GM08714 (cell line): Measurements from ENCODE around the gene HSPA1A.

Experiments
- H3K4me3 ChIP-seq: fragments of 200-500 bp; sonication (Bioruptor generic); 2 replicates; pipeline ENCODE4 v1.5.1; 2014; ENCODE audit warnings: mild to moderate bottlenecking, low read length, inconsistent platforms
- ZNF274 ChIP-seq: IDR thresholded peaks from 2 replicates; pipeline ENCODE4 v1.6.1; 2012; ENCODE audit warnings: mild to moderate bottlenecking, low read depth, low read length

Gene HSPA1A

GRCh38 chr6:31815025-31815838 is at the start of gene HSPA1A, which contains the start of gene HSPA1L:
TSS of gene HSPA1A (plus strand) at chr6:31815543. CDS start at chr6:31815757, 214 bp downstream.
TSS of gene HSPA1L (minus strand) at chr6:31815283. CDS start at chr6:31811972, 3,311 bp downstream.
- peak within 1 kb of the TSS; percentile 66 for H3K4me3 ChIP-seq
- no peak for TF ChIP-seq ZNF274

DNA sequence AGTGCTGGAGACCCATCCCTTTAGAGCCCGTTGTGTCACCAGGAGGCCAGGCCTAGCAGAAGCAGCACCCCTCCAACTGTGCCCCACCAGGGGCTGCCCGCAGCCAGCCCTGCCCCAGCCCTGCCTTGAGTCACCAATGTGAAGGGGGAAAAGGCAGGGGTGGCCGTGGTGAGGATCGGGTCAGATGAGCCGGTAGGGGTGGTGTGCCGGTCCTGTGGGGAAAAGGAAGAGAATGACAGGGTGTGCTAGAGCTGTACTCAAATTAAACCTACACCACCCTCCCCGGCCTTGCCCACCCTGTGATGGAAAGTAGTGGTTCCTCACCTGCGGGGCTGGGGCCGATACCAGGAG is 49.8 kb upstream of the HSPA1A start:
- H3K4me3 ChIP-seq, result no peak overlapping the region
- TF ChIP-seq ZNF274, result no peak

- TF ChIP-seq ZNF274, result no peak
- no peak overlapping the region for H3K4me3 ChIP-seq
Measured at GRCh38 chr6:31765910-31766794, 49.2 kb upstream of the HSPA1A start.

DNA sequence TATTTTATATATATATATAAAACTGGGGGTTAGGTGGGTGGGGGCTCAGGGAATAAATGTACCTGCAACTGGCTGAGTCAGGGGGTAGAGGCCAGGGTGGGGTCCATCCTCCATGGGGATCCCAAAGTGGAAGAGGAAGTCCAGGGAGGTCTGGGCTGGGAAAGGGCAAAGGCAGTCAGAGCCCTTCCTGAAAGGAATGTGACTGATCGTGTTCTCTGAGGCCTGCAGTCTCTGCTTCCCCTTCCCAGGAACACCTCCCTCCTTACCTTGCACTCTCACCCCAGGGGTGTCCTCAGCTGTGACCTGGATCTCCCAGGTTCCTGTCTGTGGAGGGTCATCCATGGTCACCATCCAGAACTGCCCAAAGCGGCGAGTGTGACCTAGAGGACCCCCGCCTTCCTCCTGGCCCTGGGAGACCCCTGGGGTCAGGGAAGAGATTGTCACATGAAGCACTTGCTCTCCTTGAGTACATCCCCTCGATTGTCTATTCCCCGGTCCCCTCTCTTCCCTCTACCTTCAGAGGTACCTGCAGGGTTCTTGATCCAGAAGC is 48.2 kb upstream of the HSPA1A start:
- no peak for TF ChIP-seq ZNF274
- no peak overlapping the region for H3K4me3 ChIP-seq

DNA sequence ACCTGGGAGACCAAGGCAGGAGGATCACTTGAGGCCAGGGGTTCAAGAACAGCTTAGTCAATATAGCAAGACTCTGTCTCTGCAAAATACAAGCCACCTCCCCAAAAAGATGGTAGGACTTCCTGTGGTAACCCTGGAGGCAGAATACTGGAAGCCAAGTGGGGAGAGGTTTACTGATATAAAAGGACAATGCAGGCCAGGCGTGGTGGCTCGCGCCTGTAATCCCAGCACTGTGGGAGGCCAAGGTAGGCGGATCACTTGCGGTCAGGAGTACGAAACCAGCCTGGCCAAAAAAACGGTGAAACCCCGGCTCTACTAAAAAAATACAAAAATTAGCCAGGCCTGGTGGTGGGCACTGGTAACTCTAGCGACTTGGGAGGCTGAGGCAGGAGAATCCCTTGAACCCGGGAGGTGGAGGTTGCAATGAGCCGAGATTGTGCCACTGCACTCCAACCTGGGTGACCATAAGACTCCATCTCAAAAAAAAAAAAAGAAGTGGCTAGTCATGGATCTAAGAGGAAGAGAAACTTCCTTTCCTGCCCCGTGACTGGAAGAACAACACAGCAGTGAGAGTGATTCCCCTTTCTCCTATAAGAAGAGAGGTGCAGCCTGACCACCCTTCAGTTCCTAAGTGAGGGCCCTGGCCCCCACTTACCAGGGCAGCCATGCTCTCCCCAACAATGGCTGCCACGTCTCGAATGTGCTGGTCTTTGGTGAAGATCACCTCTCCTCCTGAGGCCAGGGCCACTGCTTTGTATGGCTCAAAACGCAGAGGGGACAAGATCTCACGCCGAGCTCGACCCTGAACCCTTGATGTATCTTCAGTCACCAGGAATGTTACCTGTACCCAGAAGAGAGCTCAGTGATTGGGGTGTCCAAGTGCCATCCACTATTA is 46.7 kb upstream of the HSPA1A start:
- no peak overlapping the region for H3K4me3 ChIP-seq
- TF ChIP-seq ZNF274, result no peak

- no peak for TF ChIP-seq ZNF274
- no peak overlapping the region for H3K4me3 ChIP-seq
Measured at GRCh38 chr6:31769684-31770371, 45.5 kb upstream of the HSPA1A start.

DNA sequence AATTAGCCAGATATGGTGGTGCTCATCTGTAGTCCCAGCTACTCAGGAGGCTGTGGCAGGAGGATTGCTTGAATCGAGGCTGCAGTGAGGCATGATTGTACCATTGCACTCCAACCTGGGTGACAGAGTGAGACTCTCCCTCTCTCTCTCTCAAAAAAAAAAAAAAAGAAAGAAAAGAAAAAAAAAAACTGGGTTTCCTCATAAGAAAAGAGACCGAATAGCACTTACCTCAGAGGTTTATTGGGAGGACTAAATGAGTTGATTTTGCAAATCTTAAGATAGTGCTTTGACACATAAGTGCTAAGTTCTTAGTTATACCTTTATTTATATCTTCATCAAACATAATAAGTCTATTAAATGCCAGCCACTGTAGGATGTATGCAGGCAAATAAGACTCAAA is 44.5 kb upstream of the HSPA1A start:
- H3K4me3 ChIP-seq, result no peak overlapping the region
- no peak for TF ChIP-seq ZNF274

DNA sequence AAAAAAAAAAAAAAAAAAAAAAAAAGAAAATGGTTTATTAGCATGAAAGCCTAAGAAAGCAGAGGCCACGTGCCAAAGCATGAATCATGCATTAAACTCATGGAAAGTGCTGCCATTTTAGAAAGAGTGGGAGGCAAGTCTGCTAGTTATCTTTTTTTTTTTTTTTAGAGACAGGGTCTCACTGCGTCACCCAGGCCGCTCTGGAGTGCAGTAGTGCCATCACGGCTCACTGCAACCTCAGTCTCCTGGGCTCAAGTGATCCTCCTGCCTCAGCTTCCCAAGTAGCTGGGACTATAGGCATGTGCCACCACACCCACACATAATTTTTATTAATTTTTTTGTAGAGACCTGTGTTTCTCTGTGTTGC is 43.4 kb upstream of the HSPA1A start:
- no peak for TF ChIP-seq ZNF274
- no peak overlapping the region for H3K4me3 ChIP-seq

DNA sequence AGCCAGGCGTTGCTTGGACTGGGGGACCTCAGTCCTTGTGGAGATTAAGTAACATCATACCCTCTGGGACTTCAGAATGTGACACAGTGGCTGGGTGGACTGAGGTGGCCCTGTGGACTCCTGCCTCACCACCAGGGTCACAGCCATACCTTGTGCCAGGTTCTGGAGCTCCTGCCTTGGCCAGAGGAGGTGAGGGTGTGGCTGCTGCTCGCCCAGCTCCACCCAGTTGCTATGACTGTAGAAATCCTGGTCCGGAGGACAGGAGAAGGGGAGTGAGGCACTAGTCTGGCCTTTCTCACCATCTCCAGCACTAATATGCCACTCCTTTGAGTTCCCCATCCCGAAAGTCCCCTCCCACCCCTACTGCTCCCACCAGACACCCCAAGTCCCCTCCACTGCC is 40.2 kb upstream of the HSPA1A start:
- no peak for TF ChIP-seq ZNF274
- no peak overlapping the region for H3K4me3 ChIP-seq

DNA sequence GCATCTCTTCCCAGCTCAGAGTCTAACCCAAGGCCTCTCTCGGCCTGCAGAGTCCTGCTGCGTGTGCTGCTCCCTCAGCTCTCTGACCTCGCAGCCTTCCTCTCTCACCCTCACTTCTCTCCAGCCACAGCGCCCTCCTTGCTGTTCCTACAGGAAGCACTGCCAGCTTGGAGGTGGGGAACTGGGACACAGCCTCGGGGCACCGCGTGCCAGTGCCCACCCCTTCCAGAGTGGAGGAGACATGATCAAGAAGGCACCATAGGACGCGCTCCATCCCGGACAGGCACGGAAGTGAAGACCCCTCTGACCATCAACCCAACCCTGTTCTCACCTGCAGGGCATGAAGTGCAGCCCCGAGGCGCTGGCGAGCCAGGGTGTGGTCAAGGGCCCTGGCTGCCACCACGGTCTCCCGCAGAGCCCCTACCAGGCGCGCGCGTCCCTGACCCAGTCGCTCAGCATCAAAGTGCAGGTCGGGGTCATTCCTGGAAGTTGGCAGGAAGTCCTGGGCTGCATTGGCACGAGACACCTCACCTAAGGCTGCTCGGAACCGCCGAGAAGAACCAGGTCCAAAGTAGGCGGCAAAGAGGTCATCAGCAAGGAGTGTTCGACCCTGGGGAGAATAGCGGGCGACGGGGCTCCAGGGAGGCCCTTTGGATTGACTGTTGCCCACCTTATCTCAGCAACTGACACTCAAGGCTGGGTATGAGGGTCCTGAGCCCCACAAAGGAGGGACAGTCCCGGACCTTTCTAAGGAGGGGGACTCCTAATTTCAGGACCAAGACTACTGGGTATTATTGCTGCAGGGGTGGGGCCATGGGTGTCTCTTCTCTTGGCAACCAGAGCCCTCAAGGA is 39.5 kb upstream of the HSPA1A start:
- no peak for TF ChIP-seq ZNF274
- no peak overlapping the region for H3K4me3 ChIP-seq

DNA sequence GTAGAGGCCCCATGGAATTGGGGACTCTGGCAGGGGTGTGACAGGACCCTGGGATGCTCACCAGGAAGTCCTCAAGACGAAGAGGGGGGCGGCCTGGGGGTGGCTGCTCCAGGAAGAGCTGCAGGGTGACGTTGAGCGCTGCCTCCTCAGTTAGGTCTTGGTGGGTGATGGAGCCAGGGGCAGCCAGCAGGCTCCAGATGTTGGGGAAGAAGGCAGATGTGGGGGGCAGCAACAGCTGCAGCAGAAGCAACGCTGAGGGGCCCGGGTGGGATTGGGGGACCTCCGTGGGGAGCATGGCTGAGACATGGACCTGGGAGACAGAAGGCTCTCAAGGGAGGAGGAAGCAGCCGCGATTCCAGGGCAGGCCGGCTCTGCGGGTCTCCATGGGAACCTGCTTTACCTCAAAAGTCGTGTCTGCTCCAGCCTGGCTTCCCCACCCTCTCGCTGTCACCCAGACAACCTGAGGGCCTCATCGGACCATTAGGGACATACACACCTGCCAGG is 38.8 kb upstream of the HSPA1A start:
- no peak overlapping the region for H3K4me3 ChIP-seq
- no peak for TF ChIP-seq ZNF274

- TF ChIP-seq ZNF274, result no peak
- no peak within 1 kb of the TSS for H3K4me3 ChIP-seq
Measured at GRCh38 chr6:31776989-31777666, 38.2 kb upstream of the HSPA1A start, which contains the start of gene VWA7. TSS of gene VWA7 (minus strand) at chr6:31777328. CDS start at chr6:31776779, 549 bp downstream.
